Astrocyte of the cerebellum (primary cell): Measurements from ENCODE around the gene NDUFAF8.

Experiments
- DNase-seq: peaks from one replicate; pipeline ENCODE4 v3.0.0-alpha.2; 2011; ENCODE audit warnings: low read depth
- H3K4me3 ChIP-seq: 2 replicates; pipeline ENCODE4 v1.5.1; 2011; ENCODE audit warnings: mild to moderate bottlenecking, low read depth, low read length, moderate library complexity
- CTCF ChIP-seq: IDR thresholded peaks from 2 replicates; pipeline ENCODE4 v1.5.1; 2012; ENCODE audit warnings: low read length, low read depth, moderate library complexity, mild to moderate bottlenecking; ENCODE audit errors: missing control alignments
- in situ Hi-C: cut with HindIII; loops from 2 replicates; pipeline ENCODE4 v1.10.0; 2017; ENCODE audit warnings: low sequenced_read_pairs

Gene NDUFAF8

GRCh38 chr17:81277946-81278693 is 39.0 kb downstream of the NDUFAF8 start:
- DNase-seq, result no peak
- in situ Hi-C loops, result no loop called here

DNA sequence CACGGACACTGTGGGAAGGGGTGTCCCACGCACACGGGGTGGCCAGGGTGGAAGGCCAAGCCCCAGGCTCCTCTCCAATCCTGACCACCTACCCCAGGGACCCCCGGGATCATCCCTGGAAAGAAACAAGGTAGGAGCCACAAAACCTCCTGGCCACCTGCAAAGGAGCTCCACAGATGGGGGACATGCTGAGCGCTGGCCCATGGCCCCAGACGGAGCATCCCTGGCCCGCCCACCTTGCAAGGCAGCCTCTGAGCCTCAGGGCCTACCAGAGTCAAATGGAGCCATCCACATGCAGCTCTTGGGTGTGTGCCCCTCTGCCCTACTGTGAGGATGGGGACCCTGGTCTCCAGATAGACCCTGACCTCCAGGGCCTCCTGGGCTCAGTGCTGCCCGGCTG is 39.7 kb downstream of the NDUFAF8 start:
- no peak overlapping the region for H3K4me3 ChIP-seq
- in situ Hi-C loops, result no loop called here
- DNase-seq, result no peak
- TF ChIP-seq CTCF, result no peak

More at GRCh38 chr17:81277946-81278693, 39.0 kb downstream of the NDUFAF8 start:
- TF ChIP-seq CTCF, result no peak
- no peak overlapping the region for H3K4me3 ChIP-seq

- DNase-seq, result no peak
- TF ChIP-seq CTCF, result no peak
- no peak overlapping the region for H3K4me3 ChIP-seq
- in situ Hi-C loops, result loop anchor here (10.0 kb wide), 1 partner anchor 115 kb away; the partner anchor contains the start of gene BAHCC1
Observed at GRCh38 chr17:81279278-81280275, 40.5 kb downstream of the NDUFAF8 start.

DNA sequence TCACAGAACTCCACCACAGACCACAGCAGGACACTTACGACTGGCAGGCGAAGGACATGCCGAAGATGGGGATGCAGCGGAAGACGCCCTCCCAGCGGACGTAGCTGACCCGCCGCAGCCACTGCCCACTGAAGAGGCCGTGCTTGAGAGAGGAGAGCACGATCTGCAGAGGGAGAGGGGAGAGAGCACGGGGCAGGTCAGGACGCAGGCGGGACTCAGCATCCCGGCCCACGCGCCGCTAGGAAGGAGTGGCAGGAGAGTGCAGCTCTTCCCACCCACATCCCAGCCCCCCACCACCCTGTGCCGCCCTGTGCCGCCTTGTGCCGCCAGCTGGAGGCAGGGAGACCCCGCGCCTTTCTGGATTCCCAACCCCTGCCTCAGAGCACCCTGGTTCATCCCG is 41.5 kb downstream of the NDUFAF8 start:
- no peak for TF ChIP-seq CTCF
- no peak overlapping the region for H3K4me3 ChIP-seq
- no peak for DNase-seq
- in situ Hi-C loops, result loop anchor here (10.0 kb wide), 1 partner anchor 114 kb away; the partner anchor contains the start of gene BAHCC1

DNA sequence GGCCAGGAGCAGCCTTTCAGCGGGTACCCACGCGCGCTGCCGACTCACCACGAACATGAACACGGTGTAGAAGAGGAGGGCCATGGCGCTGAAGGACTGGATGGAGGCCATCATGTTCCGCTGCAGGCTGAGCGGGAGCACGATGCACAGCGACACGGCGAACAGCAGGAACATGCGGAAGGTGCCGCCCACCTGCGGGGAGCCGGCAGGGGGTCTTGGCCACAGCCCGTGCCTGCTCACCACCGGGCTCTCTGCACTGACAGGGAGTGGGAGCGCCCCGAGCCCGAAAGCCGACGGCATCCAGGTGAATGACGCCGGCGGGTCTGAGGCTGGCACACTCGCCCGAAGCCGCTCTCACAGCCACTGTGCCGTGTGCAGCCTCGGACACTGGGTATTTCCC is 43.0 kb downstream of the NDUFAF8 start:
- in situ Hi-C loops, result loop anchor here (10.0 kb wide), 1 partner anchor 113 kb away; the partner anchor contains the start of gene BAHCC1

More for the DNA sequence above, 43.0 kb downstream of the NDUFAF8 start:
- DNase-seq, result no peak
- no peak overlapping the region for H3K4me3 ChIP-seq
- no peak for TF ChIP-seq CTCF
